ENCODE measurements around the gene OTUB2. TPM values are rescaled to one million over a fixed set of nuclear protein-coding genes. Genes with fewer than 3 reads are reported as not detected.

The OTUB2 gene
- total RNA-seq, 1 experiment from 2014 or later, result 1.2 TPM

- Histone ChIP-seq H3K4me1 (no peaks in the 10 kb centered on the region), H3K9me3 (no peaks in the 10 kb centered on the region), H3K36me3 (ENCODE audit: control insufficient read depth, insufficient read depth, low read length) (peaks cover 3% of the 10 kb centered on the region), H3K4me3 (ENCODE audit: low read depth, low read length) (no peak overlapping the region), H3K27me3 (replicated peaks; ENCODE audit: control insufficient read depth, insufficient read depth, low read length) (no peaks in the 10 kb centered on the region)
- Mint-ChIP-seq H3K36me3 (ENCODE audit: insufficient read depth, unreplicated experiment) (peaks cover 69% of the 10 kb centered on the region), H3K4me3 (ENCODE audit: unreplicated experiment) (no peak overlapping the region), H3K9me3 (ENCODE audit: unreplicated experiment) (no peaks in the 10 kb centered on the region), H3K27ac (ENCODE audit: unreplicated experiment) (no peak overlapping the region), H3K4me1 (ENCODE audit: low read depth, unreplicated experiment) (no peaks in the 10 kb centered on the region), H3K27me3 (ENCODE audit: insufficient read depth, unreplicated experiment) (no peaks in the 10 kb centered on the region)
- ChIA-PET CTCF (interaction anchor here (1.0 to 3.1 kb wide), 4 partner anchors 15 to 85 kb away, joined by 4 to 28 read pairs (median 5); partner anchors contain the start of genes DDX24 and IFI27L1), POLR2A (interaction anchor here (1.0 kb wide), 1 partner anchor 29 kb away, joined by 3 read pairs; the partner anchor contains the start of genes DDX24 and IFI27L1)
- no TSS peak for BruUV-seq (replicated peaks)
- no peak for DNase-seq
- intact Hi-C loops (cut with micrococcal nuclease; ENCODE audit: unreplicated experiment), result loop anchor here (1.0 kb wide), 1 partner anchor 85 kb away; no protein-coding TSS in a partner anchor
- TF ChIP-seq, protein P1, sequence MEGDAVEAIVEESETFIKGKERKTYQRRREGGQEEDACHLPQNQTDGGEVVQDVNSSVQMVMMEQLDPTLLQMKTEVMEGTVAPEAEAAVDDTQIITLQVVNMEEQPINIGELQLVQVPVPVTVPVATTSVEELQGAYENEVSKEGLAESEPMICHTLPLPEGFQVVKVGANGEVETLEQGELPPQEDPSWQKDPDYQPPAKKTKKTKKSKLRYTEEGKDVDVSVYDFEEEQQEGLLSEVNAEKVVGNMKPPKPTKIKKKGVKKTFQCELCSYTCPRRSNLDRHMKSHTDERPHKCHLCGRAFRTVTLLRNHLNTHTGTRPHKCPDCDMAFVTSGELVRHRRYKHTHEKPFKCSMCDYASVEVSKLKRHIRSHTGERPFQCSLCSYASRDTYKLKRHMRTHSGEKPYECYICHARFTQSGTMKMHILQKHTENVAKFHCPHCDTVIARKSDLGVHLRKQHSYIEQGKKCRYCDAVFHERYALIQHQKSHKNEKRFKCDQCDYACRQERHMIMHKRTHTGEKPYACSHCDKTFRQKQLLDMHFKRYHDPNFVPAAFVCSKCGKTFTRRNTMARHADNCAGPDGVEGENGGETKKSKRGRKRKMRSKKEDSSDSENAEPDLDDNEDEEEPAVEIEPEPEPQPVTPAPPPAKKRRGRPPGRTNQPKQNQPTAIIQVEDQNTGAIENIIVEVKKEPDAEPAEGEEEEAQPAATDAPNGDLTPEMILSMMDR (IDR thresholded peaks at IDR 0.05; ENCODE audit: insufficient read depth in 1 of 2, low read depth in 1 of 2, low read length in 1 of 2, severe bottlenecking in 1 of 2, unreplicated experiment in 1 of 2), result no peak
Measured at GRCh38 chr14:94051779-94052178, 25.6 kb downstream of the OTUB2 start.

DNA sequence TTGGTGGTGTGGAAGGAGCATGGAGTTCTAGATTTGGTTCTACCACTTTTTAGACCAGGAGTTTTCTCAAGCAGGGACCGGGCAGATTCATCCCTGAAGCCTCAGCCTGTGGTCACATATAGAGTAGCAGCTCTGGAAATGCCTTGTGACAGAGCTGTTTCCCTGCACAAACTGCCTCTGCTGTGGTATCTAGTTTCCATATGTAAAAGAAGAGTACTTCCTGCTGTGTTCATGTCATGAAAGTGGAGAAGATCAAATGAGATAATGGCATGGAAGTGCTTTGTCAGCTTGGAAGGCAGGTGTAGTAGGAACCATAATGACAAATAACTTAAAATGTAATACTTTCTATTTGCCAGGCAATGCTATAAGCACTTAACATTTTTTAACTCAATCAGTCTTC lies 26.1 kb downstream of the OTUB2 start:
- Mint-ChIP-seq H3K4me1 (ENCODE audit: low read depth, unreplicated experiment) (no peaks in the 10 kb centered on the region), H3K9me3 (ENCODE audit: unreplicated experiment) (no peaks in the 10 kb centered on the region), H3K27me3 (ENCODE audit: insufficient read depth, unreplicated experiment) (no peaks in the 10 kb centered on the region), H3K27ac (ENCODE audit: unreplicated experiment) (no peak overlapping the region), H3K4me3 (ENCODE audit: unreplicated experiment) (no peak overlapping the region), H3K36me3 (ENCODE audit: insufficient read depth, unreplicated experiment) (peaks cover 72% of the 10 kb centered on the region)
- TF ChIP-seq, protein P1 (IDR thresholded peaks at IDR 0.05; ENCODE audit: insufficient read depth in 1 of 2, low read depth in 1 of 2, low read length in 1 of 2, severe bottlenecking in 1 of 2, unreplicated experiment in 1 of 2), result no peak
- no TSS peak for BruUV-seq (replicated peaks)
- H3K4me3 ChIP-seq (ENCODE audit: low read depth, low read length), result no peak overlapping the region
- H3K36me3 ChIP-seq (ENCODE audit: control insufficient read depth, insufficient read depth, low read length), result peaks cover 3% of the 10 kb centered on the region
- DNase-seq, result no peak
- no peaks in the 10 kb centered on the region for H3K4me1 ChIP-seq
- CTCF ChIA-PET, result interaction anchor here (1.5 to 3.1 kb wide), 2 partner anchors 76 to 84 kb away, joined by 4 to 28 read pairs; no protein-coding TSS in a partner anchor
- intact Hi-C loops (cut with micrococcal nuclease; ENCODE audit: unreplicated experiment), result no loop called here
- H3K27me3 ChIP-seq (replicated peaks; ENCODE audit: control insufficient read depth, insufficient read depth, low read length), result no peaks in the 10 kb centered on the region
- POLR2A ChIA-PET, result interaction anchor here (1.0 kb wide), 1 partner anchor 29 kb away, joined by 3 read pairs; the partner anchor contains the start of genes DDX24 and IFI27L1
- no peaks in the 10 kb centered on the region for H3K9me3 ChIP-seq

DNA sequence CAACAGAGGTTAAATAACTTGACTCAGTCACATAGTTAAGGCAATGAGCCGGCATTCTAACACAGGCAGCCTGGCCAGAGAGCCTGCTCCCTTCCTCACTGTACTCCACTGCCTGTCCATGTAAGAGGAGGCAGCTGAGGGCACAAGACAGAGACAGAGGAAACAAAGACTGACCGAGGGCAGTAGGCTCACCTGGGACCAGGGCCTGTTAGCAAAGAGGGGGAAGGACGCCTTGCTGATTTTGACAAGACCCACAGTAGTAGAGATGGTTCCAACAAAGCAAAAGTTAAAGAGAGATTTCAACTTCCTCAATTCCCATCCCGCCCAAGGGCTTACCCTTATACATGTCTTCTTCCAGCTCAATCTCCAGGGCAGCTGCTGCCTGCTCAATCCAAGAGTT lies 26.5 kb downstream of the OTUB2 start:
- POLR2A ChIA-PET, result interaction anchor here (1.0 kb wide), 1 partner anchor 29 kb away, joined by 3 read pairs; the partner anchor contains the start of genes DDX24 and IFI27L1
- no TSS peak for BruUV-seq (replicated peaks)
- no peaks in the 10 kb centered on the region for H3K9me3 ChIP-seq
- H3K27ac Mint-ChIP-seq (ENCODE audit: unreplicated experiment), result no peak overlapping the region
- no peak for DNase-seq
- peaks cover 3% of the 10 kb centered on the region for H3K36me3 ChIP-seq (ENCODE audit: control insufficient read depth, insufficient read depth, low read length)
- H3K4me3 Mint-ChIP-seq (ENCODE audit: unreplicated experiment), result no peak overlapping the region
- TF ChIP-seq, protein P1 (IDR thresholded peaks at IDR 0.05; ENCODE audit: insufficient read depth in 1 of 2, low read depth in 1 of 2, low read length in 1 of 2, severe bottlenecking in 1 of 2, unreplicated experiment in 1 of 2), result no peak
- no peaks in the 10 kb centered on the region for H3K9me3 Mint-ChIP-seq (ENCODE audit: unreplicated experiment)
- CTCF ChIA-PET, result interaction anchor here (3.1 kb wide), 1 partner anchor 84 kb away, joined by 28 read pairs; no protein-coding TSS in a partner anchor
- H3K27me3 Mint-ChIP-seq (ENCODE audit: insufficient read depth, unreplicated experiment), result no peaks in the 10 kb centered on the region
- peaks cover 71% of the 10 kb centered on the region for H3K36me3 Mint-ChIP-seq (ENCODE audit: insufficient read depth, unreplicated experiment)
- H3K27me3 ChIP-seq (replicated peaks; ENCODE audit: control insufficient read depth, insufficient read depth, low read length), result no peaks in the 10 kb centered on the region
- no peak overlapping the region for H3K4me3 ChIP-seq (ENCODE audit: low read depth, low read length)
- H3K4me1 Mint-ChIP-seq (ENCODE audit: low read depth, unreplicated experiment), result no peaks in the 10 kb centered on the region
- intact Hi-C loops (cut with micrococcal nuclease; ENCODE audit: unreplicated experiment), result no loop called here
- H3K4me1 ChIP-seq, result no peaks in the 10 kb centered on the region
